ENCODE results near the gene SELENOH.
A peak's percentile ranks its signal among the peaks of the same experiment; 100 is the strongest.

The SELENOH gene

GRCh38 chr11:57777969-57778317 is 36.7 kb downstream of the SELENOH start:
- peak; percentile 17 for DNase-seq

- peak; percentile 75 for DNase-seq
Measured at GRCh38 chr11:57778318-57779037, 37.2 kb downstream of the SELENOH start.

GRCh38 chr11:57779276-57779675 is 38.0 kb downstream of the SELENOH start:
- peak; percentile 22 for DNase-seq

GRCh38 chr11:57781529-57781943 is 40.2 kb downstream of the SELENOH start:
- DNase-seq = peak; percentile 28

GRCh38 chr11:57785072-57785471 is 43.8 kb downstream of the SELENOH start:
- DNase-seq = no peak

- no peak for DNase-seq
Measured at GRCh38 chr11:57786436-57786835, 45.1 kb downstream of the SELENOH start.

- DNase-seq = no peak
Measured at GRCh38 chr11:57787006-57787604, 45.8 kb downstream of the SELENOH start.

GRCh38 chr11:57787920-57788702 is 46.8 kb downstream of the SELENOH start:
- DNase-seq = no peak

GRCh38 chr11:57788703-57789088 is 47.4 kb downstream of the SELENOH start:
- no peak for DNase-seq

- DNase-seq = no peak
Measured at GRCh38 chr11:57791321-57792059, 50.2 kb downstream of the SELENOH start.

GRCh38 chr11:57792060-57792541 is 50.8 kb downstream of the SELENOH start:
- DNase-seq = no peak

- no peak for DNase-seq
Measured at GRCh38 chr11:57792870-57793269, 51.6 kb downstream of the SELENOH start.
